ENCODE results near the gene ITIH1.

- TF ChIP-seq POLR2A (IDR thresholded peaks at IDR 0.05; ENCODE audit: low read depth, low read length) (no peak), CTCF (conservative IDR thresholded peaks at IDR 0.05; ENCODE audit: low read depth, low read length) (no peak), MAFK (IDR thresholded peaks at IDR 0.05; ENCODE audit: low read depth, low read length) (no peak), USF2 (IDR thresholded peaks at IDR 0.05; ENCODE audit: low read depth, low read length) (no peak), CHD1 (IDR thresholded peaks at IDR 0.05; ENCODE audit: low read depth, low read length) (no peak)
These were observed 46.6 kb downstream of the ITIH1 start for GRCh38 chr3:52824037-52824436.

All from IMR-90 (cell line).